Fibroblast of lung (primary cell): ENCODE measurements around the gene KCNJ6. TPM values are rescaled to one million over a fixed set of nuclear protein-coding genes. Genes with fewer than 3 reads are reported as not detected.

ENCODE experiments used
- DNase-seq, 2 donors: peaks; one replicate each; pipeline versions ENCODE4 v3.0.0 to v3.0.0-alpha.2; 2010; ENCODE audit warnings: low read depth in 2 of 2
- H2AFZ ChIP-seq: 2 replicates; pipeline ENCODE4 v1.5.1; 2012; ENCODE audit warnings: low read length, control low read depth, inconsistent platforms
- H3K27ac ChIP-seq: 2 replicates; pipeline ENCODE4 v1.5.1; 2011; ENCODE audit warnings: low read length, control low read depth; ENCODE audit not compliant: insufficient read depth
- H3K27me3 ChIP-seq: 2 replicates; pipeline ENCODE4 v1.5.1; 2011; ENCODE audit warnings: mild to moderate bottlenecking, low read length; ENCODE audit not compliant: control insufficient read depth, insufficient read depth
- H3K36me3 ChIP-seq: 2 replicates; pipeline ENCODE4 v1.5.1; 2011; ENCODE audit warnings: low read length; ENCODE audit not compliant: control insufficient read depth, insufficient read depth
- H3K4me1 ChIP-seq: 2 replicates; pipeline ENCODE4 v1.5.1; 2011; ENCODE audit warnings: low read length; ENCODE audit not compliant: control insufficient read depth, insufficient read depth; ENCODE audit errors: extremely low read depth
- H3K4me2 ChIP-seq: 2 replicates; pipeline ENCODE4 v1.5.1; 2011; ENCODE audit warnings: low read length, control low read depth; ENCODE audit not compliant: insufficient read depth; ENCODE audit errors: extremely low read depth
- H3K4me3 ChIP-seq, 4 experiments: fragments of 200-600 bp in 1 of 4; sonication (generic) in 1 of 4; replicated peaks in 1 of 4; 2 replicates each; pipeline ENCODE4 v1.5.1; 2011 to 2016; ENCODE audit warnings: low read length in 4 of 4, low read depth in 3 of 4, mild to moderate bottlenecking in 3 of 4, control low read depth in 2 of 4, inconsistent platforms in 1 of 4, mixed read lengths in 1 of 4; ENCODE audit not compliant: insufficient read depth in 1 of 4; ENCODE audit errors: control extremely low read depth in 1 of 4
- H3K79me2 ChIP-seq: 2 replicates; pipeline ENCODE4 v1.5.1; 2012; ENCODE audit warnings: mild to moderate bottlenecking, low read length, inconsistent platforms; ENCODE audit not compliant: control insufficient read depth, insufficient read depth
- H3K9ac ChIP-seq: 2 replicates; pipeline ENCODE4 v1.5.1; 2011; ENCODE audit warnings: mild to moderate bottlenecking, low read length, control low read depth; ENCODE audit not compliant: insufficient read depth
- H3K9me3 ChIP-seq: 2 replicates; pipeline ENCODE4 v1.5.1; 2012; ENCODE audit warnings: low read depth, low read length; ENCODE audit not compliant: control insufficient read depth, insufficient read depth
- H4K20me1 ChIP-seq: 2 replicates; pipeline ENCODE4 v1.5.1; 2011; ENCODE audit warnings: low read length; ENCODE audit not compliant: control insufficient read depth, insufficient read depth; ENCODE audit errors: extremely low read depth
- CTCF ChIP-seq, 2 donors: IDR thresholded peaks in 1 of 2; conservative IDR thresholded peaks in 1 of 2; 1 replicate in 1 of 2; 2 replicates in 1 of 2; pipeline ENCODE4 v1.5.1; 2011 to 2012; ENCODE audit warnings: low read length in 2 of 2, control low read depth in 1 of 2, inconsistent platforms in 1 of 2, low read depth in 1 of 2, mild to moderate bottlenecking in 1 of 2
- EZH2 ChIP-seq: IDR thresholded peaks from 2 replicates; pipeline ENCODE4 v1.5.1; 2012; ENCODE audit warnings: low read length, control low read depth, mild to moderate bottlenecking; ENCODE audit errors: missing control alignments
- polyA plus RNA-seq, 2 donors: library from polyadenylated mRNA; depleted of rRNA in 1 of 2; stranded (reverse) in 1 of 2; unstranded in 1 of 2; fragments of >200 nt; gene quantifications; 2 replicates each; pipeline ENCODE4 v1.2.1, GENCODE V29; 2011 to 2012; ENCODE audit warnings: missing spikeins in 1 of 2
- total RNA-seq: library from RNA; depleted of rRNA; stranded (reverse); fragments of >200 nt; gene quantifications from 2 replicates; pipeline ENCODE4 v1.2.1, GENCODE V29; 2014

The KCNJ6 gene
- total and polyA plus RNA-seq, 2 donors (not counting 1 experiment from before 2014, with no cell fraction given), result under 0.01 to 7.6 TPM

GRCh38 chr21:37780991-37781983, 135.0 kb downstream of the KCNJ6 start:
- Histone ChIP-seq H3K4me2 (no peak overlapping the region), H3K27ac (no peak overlapping the region), H3K9ac (no peak overlapping the region), H3K36me3 (no peaks in the 10 kb centered on the region), H4K20me1 (no peaks in the 10 kb centered on the region), H3K4me3 (no peak overlapping the region), H3K9me3 (no peaks in the 10 kb centered on the region), H2AFZ (no peak overlapping the region), H3K79me2 (no peaks in the 10 kb centered on the region), H3K4me1 (peaks cover 2% of the 10 kb centered on the region), H3K27me3 (no peaks in the 10 kb centered on the region)
- no peak for TF ChIP-seq CTCF (conservative IDR thresholded peaks at IDR 0.05 in 1 of 2, IDR thresholded peaks at IDR 0.05 in 1 of 2; ENCODE audit: low read depth in 1 of 2, low read length in 2 of 2)
- no peak for TF ChIP-seq EZH2
- DNase-seq, result no peak

GRCh38 chr21:37771181-37771580, 145.1 kb downstream of the KCNJ6 start:
- Histone ChIP-seq H3K36me3 (no peaks in the 10 kb centered on the region), H3K4me2 (no peak overlapping the region), H3K9ac (no peak overlapping the region), H3K4me3 (no peak overlapping the region), H2AFZ (no peak overlapping the region), H3K27me3 (no peaks in the 10 kb centered on the region), H3K4me1 (no peaks in the 10 kb centered on the region), H3K9me3 (no peaks in the 10 kb centered on the region), H3K27ac (no peak overlapping the region), H3K79me2 (no peaks in the 10 kb centered on the region), H4K20me1 (no peaks in the 10 kb centered on the region)
- no peak for DNase-seq
- TF ChIP-seq EZH2, result no peak
- no peak for TF ChIP-seq CTCF (conservative IDR thresholded peaks at IDR 0.05 in 1 of 2, IDR thresholded peaks at IDR 0.05 in 1 of 2; ENCODE audit: low read depth in 1 of 2, low read length in 2 of 2)

- no peak for DNase-seq
- H3K9ac ChIP-seq, result no peak overlapping the region
Measured at GRCh38 chr21:37770461-37770860, 145.8 kb downstream of the KCNJ6 start.

More at GRCh38 chr21:37770461-37770860, 145.8 kb downstream of the KCNJ6 start:
- Histone ChIP-seq H3K4me3 (no peak overlapping the region), H4K20me1 (no peaks in the 10 kb centered on the region), H3K4me2 (no peak overlapping the region), H3K4me1 (no peaks in the 10 kb centered on the region), H3K9me3 (no peaks in the 10 kb centered on the region), H3K27ac (no peak overlapping the region), H3K27me3 (no peaks in the 10 kb centered on the region), H3K79me2 (no peaks in the 10 kb centered on the region), H2AFZ (no peak overlapping the region), H3K36me3 (no peaks in the 10 kb centered on the region)
- TF ChIP-seq CTCF (conservative IDR thresholded peaks at IDR 0.05 in 1 of 2, IDR thresholded peaks at IDR 0.05 in 1 of 2; ENCODE audit: low read depth in 1 of 2, low read length in 2 of 2) (no peak), EZH2 (no peak)
